DOHH2 (cell line): Measurements from ENCODE around the gene GMDS.

Experiments
- H3F3A ChIP-seq: fragments of 200-600 bp; sonication (generic), shearing (Covaris generic); 2 replicates; pipeline ENCODE4 v1.6.0; 2016; ENCODE audit warnings: antibody characterized with exemption, mild to moderate bottlenecking; ENCODE audit not compliant: control insufficient read depth, insufficient read depth
- H3K27ac ChIP-seq: fragments of 200-600 bp; sonication (generic); 2 replicates; pipeline ENCODE4 v1.5.1; 2014; ENCODE audit warnings: low read depth, mild to moderate bottlenecking, low read length, moderate library complexity
- H3K27me3 ChIP-seq: fragments of 200-600 bp; sonication (generic); 2 replicates; pipeline ENCODE4 v1.6.1; 2014; ENCODE audit warnings: mild to moderate bottlenecking, low read length, mixed read lengths; ENCODE audit not compliant: control insufficient read depth
- H3K36me3 ChIP-seq: fragments of 200-600 bp; sonication (generic); 2 replicates; pipeline ENCODE4 v1.6.1; 2014; ENCODE audit warnings: mild to moderate bottlenecking, low read length, moderate library complexity, mixed read lengths; ENCODE audit not compliant: control insufficient read depth
- H3K4me1 ChIP-seq: fragments of 200-600 bp; sonication (generic); 2 replicates; pipeline ENCODE4 v1.6.1; 2014; ENCODE audit warnings: mild to moderate bottlenecking, low read length, mixed read lengths; ENCODE audit not compliant: control insufficient read depth
- H3K4me2 ChIP-seq: fragments of 200-600 bp; sonication (generic); 2 replicates; pipeline ENCODE4 v1.6.0; 2014; ENCODE audit warnings: mild to moderate bottlenecking, low read length, moderate library complexity
- H3K4me3 ChIP-seq: fragments of 200-600 bp; sonication (generic); 2 replicates; pipeline ENCODE4 v1.5.1; 2014; ENCODE audit warnings: mild to moderate bottlenecking, low read length, mixed read lengths
- H3K79me2 ChIP-seq: fragments of 200-600 bp; sonication (generic); 2 replicates; pipeline ENCODE4 v1.6.1; 2014; ENCODE audit warnings: mild to moderate bottlenecking, low read length, mixed read lengths; ENCODE audit not compliant: control insufficient read depth
- H3K9me2 ChIP-seq: fragments of 200-600 bp; sonication (generic); replicated peaks from 2 replicates; pipeline ENCODE4 v1.6.1; 2014; ENCODE audit warnings: mild to moderate bottlenecking, low read length, mixed read lengths; ENCODE audit not compliant: control insufficient read depth
- H3K9me3 ChIP-seq: fragments of 200-600 bp; sonication (generic); 2 replicates; pipeline ENCODE4 v1.6.1; 2014; ENCODE audit warnings: antibody characterized with exemption, low read length, mixed read lengths; ENCODE audit not compliant: control insufficient read depth, insufficient read depth
- H4K20me1 ChIP-seq: fragments of 200-600 bp; sonication (generic); 2 replicates; pipeline ENCODE4 v1.6.0; 2014; ENCODE audit warnings: low read depth, mild to moderate bottlenecking, antibody characterized with exemption, low read length, moderate library complexity; ENCODE audit not compliant: control insufficient read depth, insufficient read depth
- EZH2phosphoT487 ChIP-seq: fragments of 200-600 bp; sonication (generic); IDR thresholded peaks from 2 replicates; pipeline ENCODE4 v1.6.1; 2017; ENCODE audit warnings: borderline replicate concordance, mild to moderate bottlenecking, antibody characterized with exemption, low read length, moderate library complexity, mixed read lengths
- TF ChIP-seq, protein P1 (sequence below): fragments of 200-600 bp; sonication (generic); IDR thresholded peaks from one replicate; pipeline ENCODE4 v1.5.1; 2014; ENCODE audit warnings: antibody characterized with exemption, mild to moderate bottlenecking, low read depth, low read length; ENCODE audit not compliant: poor library complexity, severe bottlenecking

Gene GMDS

GRCh38 chr6:1770435-1770843, 475.0 kb downstream of the GMDS start:
- Histone ChIP-seq H3K9me3 (no peaks in the 10 kb centered on the region), H4K20me1 (no peaks in the 10 kb centered on the region), H3K27me3 (no peaks in the 10 kb centered on the region), H3K36me3 (no peaks in the 10 kb centered on the region), H3K27ac (no peak overlapping the region), H3K9me2 (no peaks in the 10 kb centered on the region), H3K4me2 (no peak overlapping the region), H3K4me3 (no peak overlapping the region), H3K4me1 (peaks cover 22% of the 10 kb centered on the region), H3F3A (no peaks in the 10 kb centered on the region), H3K79me2 (no peaks in the 10 kb centered on the region)
- TF ChIP-seq EZH2phosphoT487 = no peak
- TF ChIP-seq, protein P1, sequence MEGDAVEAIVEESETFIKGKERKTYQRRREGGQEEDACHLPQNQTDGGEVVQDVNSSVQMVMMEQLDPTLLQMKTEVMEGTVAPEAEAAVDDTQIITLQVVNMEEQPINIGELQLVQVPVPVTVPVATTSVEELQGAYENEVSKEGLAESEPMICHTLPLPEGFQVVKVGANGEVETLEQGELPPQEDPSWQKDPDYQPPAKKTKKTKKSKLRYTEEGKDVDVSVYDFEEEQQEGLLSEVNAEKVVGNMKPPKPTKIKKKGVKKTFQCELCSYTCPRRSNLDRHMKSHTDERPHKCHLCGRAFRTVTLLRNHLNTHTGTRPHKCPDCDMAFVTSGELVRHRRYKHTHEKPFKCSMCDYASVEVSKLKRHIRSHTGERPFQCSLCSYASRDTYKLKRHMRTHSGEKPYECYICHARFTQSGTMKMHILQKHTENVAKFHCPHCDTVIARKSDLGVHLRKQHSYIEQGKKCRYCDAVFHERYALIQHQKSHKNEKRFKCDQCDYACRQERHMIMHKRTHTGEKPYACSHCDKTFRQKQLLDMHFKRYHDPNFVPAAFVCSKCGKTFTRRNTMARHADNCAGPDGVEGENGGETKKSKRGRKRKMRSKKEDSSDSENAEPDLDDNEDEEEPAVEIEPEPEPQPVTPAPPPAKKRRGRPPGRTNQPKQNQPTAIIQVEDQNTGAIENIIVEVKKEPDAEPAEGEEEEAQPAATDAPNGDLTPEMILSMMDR = no peak

GRCh38 chr6:1767481-1768246, 477.7 kb downstream of the GMDS start:
- TF ChIP-seq, protein P1 = no peak
- no peak for TF ChIP-seq EZH2phosphoT487
- no peaks in the 10 kb centered on the region for H3K27me3 ChIP-seq
- H3K27ac ChIP-seq = no peak overlapping the region
- H3F3A ChIP-seq = no peaks in the 10 kb centered on the region
- H3K4me3 ChIP-seq = no peak overlapping the region
- H3K4me2 ChIP-seq = no peak overlapping the region
- H3K9me2 ChIP-seq = no peaks in the 10 kb centered on the region
- H4K20me1 ChIP-seq = no peaks in the 10 kb centered on the region
- H3K4me1 ChIP-seq = peaks cover 10% of the 10 kb centered on the region
- no peaks in the 10 kb centered on the region for H3K79me2 ChIP-seq
- H3K36me3 ChIP-seq = no peaks in the 10 kb centered on the region
- no peaks in the 10 kb centered on the region for H3K9me3 ChIP-seq

DNA sequence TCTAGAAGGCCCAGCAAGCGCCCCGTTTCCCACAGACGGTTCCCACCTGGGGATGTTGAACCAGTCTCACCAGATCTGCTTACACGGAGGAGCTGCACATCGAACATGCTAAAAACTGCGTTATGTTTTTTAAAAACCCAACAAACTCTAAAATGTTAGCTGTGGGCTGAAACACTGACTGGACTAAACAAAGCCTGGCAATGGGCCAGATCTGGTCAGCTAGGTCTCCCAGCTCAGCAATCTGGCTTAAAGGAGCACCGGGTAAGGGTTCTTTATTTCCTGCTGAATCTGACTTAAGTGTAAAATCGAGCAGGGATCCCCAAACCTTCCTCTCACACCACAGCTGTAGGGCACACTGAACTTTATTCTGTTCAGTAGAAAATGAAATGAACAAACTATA, 478.8 kb downstream of the GMDS start:
- Histone ChIP-seq H4K20me1 (no peaks in the 10 kb centered on the region), H3K4me2 (no peak overlapping the region), H3K27ac (no peak overlapping the region), H3K9me2 (no peaks in the 10 kb centered on the region), H3K9me3 (no peaks in the 10 kb centered on the region), H3K79me2 (no peaks in the 10 kb centered on the region), H3K4me3 (no peak overlapping the region), H3K36me3 (no peaks in the 10 kb centered on the region), H3K4me1 (peaks cover 10% of the 10 kb centered on the region), H3K27me3 (no peaks in the 10 kb centered on the region), H3F3A (no peaks in the 10 kb centered on the region)
- TF ChIP-seq EZH2phosphoT487 = no peak
- TF ChIP-seq, protein P1 = no peak
